Ishikawa (cell line): ENCODE measurements around the gene MTARC2.

Experiments
- CEBPB ChIP-seq: IDR thresholded peaks from 2 replicates; pipeline ENCODE4 v1.6.1; 2012
- EGR1 ChIP-seq: IDR thresholded peaks from 2 replicates; pipeline ENCODE4 v1.6.1; 2012
- NFIC ChIP-seq: IDR thresholded peaks from 2 replicates; pipeline ENCODE4 v1.6.1; 2012
- REST ChIP-seq: IDR thresholded peaks from 2 replicates; pipeline ENCODE4 v1.6.1; 2012; ENCODE audit warnings: low read depth, mild to moderate bottlenecking
- TAF1 ChIP-seq: IDR thresholded peaks from 2 replicates; pipeline ENCODE4 v1.6.1; 2012; ENCODE audit warnings: low read depth, mild to moderate bottlenecking
- TEAD4 ChIP-seq: IDR thresholded peaks from 2 replicates; pipeline ENCODE4 v1.6.1; 2012

GRCh38 chr1:220700556-220701179 lies 47.5 kb upstream of the MTARC2 start:
- TF ChIP-seq TEAD4 (no peak), REST (no peak), TAF1 (no peak), CEBPB (no peak), EGR1 (no peak), NFIC (no peak)
